Breast epithelium (tissue), 4 donors: ENCODE data around the gene ELMO3. TPM values are rescaled to one million over a fixed set of nuclear protein-coding genes. Genes with fewer than 3 reads are reported as not detected.

Experiments used
- DNase-seq, 2 donors: peaks; one replicate each; pipeline ENCODE4 v3.0.0-alpha.2; 2019; ENCODE audit warnings: low spot score in 2 of 2
- H3K27ac ChIP-seq, 2 donors: fragments of 200-600 bp; sonication (generic) in 1 of 2; one replicate each; pipeline ENCODE4 v1.5.1; 2016 to 2019; ENCODE audit warnings: mild to moderate bottlenecking in 1 of 2
- H3K27me3 ChIP-seq, 2 donors: fragments of 200-600 bp; sonication (generic) in 1 of 2; one replicate each; pipeline versions ENCODE4 v1.5.1 to v1.6.0; 2017 to 2019; ENCODE audit warnings: control low read depth in 1 of 2, mild to moderate bottlenecking in 1 of 2
- H3K36me3 ChIP-seq: fragments of 200-600 bp; one replicate; pipeline ENCODE4 v1.5.1; 2019
- H3K4me1 ChIP-seq, 2 donors: fragments of 200-600 bp; sonication (generic); one replicate each; pipeline ENCODE4 v1.5.1; 2016 to 2019; ENCODE audit warnings: control low read depth in 1 of 2
- H3K4me3 ChIP-seq, 3 donors: fragments of 200-600 bp; sonication (generic); 1 replicate in 2 of 3; 2 replicates in 1 of 3; pipeline ENCODE4 v1.5.1; 2016 to 2019; ENCODE audit warnings: mild to moderate bottlenecking in 3 of 3, moderate library complexity in 2 of 3
- H3K9me3 ChIP-seq, 2 donors: fragments of 200-600 bp; sonication (generic) in 1 of 2; one replicate each; pipeline ENCODE4 v1.5.1; 2016 to 2019; ENCODE audit warnings: control low read depth in 1 of 2
- CTCF ChIP-seq, 3 donors: fragments of 450-650 bp; IDR thresholded peaks; one replicate each; pipeline ENCODE4 v1.5.1; 2016 to 2017; ENCODE audit warnings: antibody characterized with exemption in 3 of 3, mild to moderate bottlenecking in 3 of 3, moderate library complexity in 3 of 3
- POLR2A ChIP-seq: fragments of 450-650 bp; IDR thresholded peaks from one replicate; pipeline ENCODE4 v1.6.1; 2016; ENCODE audit warnings: antibody characterized with exemption, mild to moderate bottlenecking, moderate library complexity
- POLR2AphosphoS5 ChIP-seq, 3 donors: sonication (generic); formaldehyde crosslinking; IDR thresholded peaks; one replicate each; pipeline ENCODE4 v1.6.1; 2017; ENCODE audit warnings: antibody characterized with exemption in 3 of 3
- intact Hi-C: fragments of 100-400 bp; cut with DNase I; formaldehyde crosslinking; loops from one replicate; pipeline ENCODE4 v1.15.1; 2023; ENCODE audit warnings: low total_unique reads
- total RNA-seq, 3 donors: library from RNA; depleted of rRNA; stranded (reverse); fragments of >200 nt; gene quantifications; one replicate each; pipeline ENCODE4 v1.1.0, GENCODE V29; 2016

The ELMO3 gene
- total RNA-seq, 3 donors from 2014 or later = 1.1 to 35.0 (median 19.7) TPM

GRCh38 chr16:67192781-67193361 is 6.1 kb upstream of the ELMO3 start:
- TF ChIP-seq CTCF (IDR thresholded peaks at IDR 0.05) = no peak
- TF ChIP-seq POLR2AphosphoS5 (IDR thresholded peaks at IDR 0.05) = no peak
- no peak for TF ChIP-seq POLR2A
- Histone ChIP-seq H3K36me3 (no peaks in the 10 kb centered on the region), H3K27ac (peak overlapping the region in 1 of 2 donors; percentile 69), H3K4me3 (peak overlapping the region; percentile 85 to 94 (median 93)), H3K27me3 (no peaks in the 10 kb centered on the region), H3K4me1 (peaks cover 5 to 17% of the 10 kb centered on the region in 2 donors), H3K9me3 (no peaks in the 10 kb centered on the region)
- DNase-seq = no peak
- intact Hi-C loops = no loop called here

DNA sequence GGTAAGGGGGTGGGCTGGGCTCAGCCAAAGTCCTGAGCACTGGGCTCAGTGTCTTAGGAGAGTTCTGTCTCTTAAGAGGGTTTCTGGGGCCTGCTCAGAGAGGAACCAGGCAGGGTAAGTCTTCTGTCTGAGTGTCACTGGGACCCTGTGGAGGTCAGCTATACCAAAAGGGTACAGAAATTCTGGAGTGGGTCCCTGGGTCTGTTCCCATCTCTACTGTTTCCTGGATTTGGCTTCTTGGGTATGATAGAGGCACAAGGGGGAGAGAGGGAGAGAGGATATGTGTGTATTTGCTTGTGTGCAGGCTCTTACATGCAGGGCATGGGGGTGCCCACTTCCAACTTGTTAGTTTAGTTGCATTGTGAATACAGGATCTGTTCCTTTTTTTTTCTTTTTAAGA is 5.4 kb upstream of the ELMO3 start:
- TF ChIP-seq CTCF (IDR thresholded peaks at IDR 0.05) = no peak
- TF ChIP-seq POLR2AphosphoS5 (IDR thresholded peaks at IDR 0.05) = no peak
- TF ChIP-seq POLR2A = no peak
- intact Hi-C loops = no loop called here
- H3K27ac ChIP-seq = no peak overlapping the region
- peaks cover 5 to 24% of the 10 kb centered on the region in 2 donors for H3K4me1 ChIP-seq
- H3K9me3 ChIP-seq = no peaks in the 10 kb centered on the region
- no peaks in the 10 kb centered on the region for H3K36me3 ChIP-seq
- DNase-seq = no peak
- H3K27me3 ChIP-seq = no peaks in the 10 kb centered on the region
- H3K4me3 ChIP-seq = peak overlapping the region; percentile 85 to 94 (median 93)

GRCh38 chr16:67194260-67194659 is 4.7 kb upstream of the ELMO3 start:
- Histone ChIP-seq H3K4me1 (peaks cover 5 to 26% of the 10 kb centered on the region in 2 donors), H3K27ac (no peak overlapping the region)

DNA sequence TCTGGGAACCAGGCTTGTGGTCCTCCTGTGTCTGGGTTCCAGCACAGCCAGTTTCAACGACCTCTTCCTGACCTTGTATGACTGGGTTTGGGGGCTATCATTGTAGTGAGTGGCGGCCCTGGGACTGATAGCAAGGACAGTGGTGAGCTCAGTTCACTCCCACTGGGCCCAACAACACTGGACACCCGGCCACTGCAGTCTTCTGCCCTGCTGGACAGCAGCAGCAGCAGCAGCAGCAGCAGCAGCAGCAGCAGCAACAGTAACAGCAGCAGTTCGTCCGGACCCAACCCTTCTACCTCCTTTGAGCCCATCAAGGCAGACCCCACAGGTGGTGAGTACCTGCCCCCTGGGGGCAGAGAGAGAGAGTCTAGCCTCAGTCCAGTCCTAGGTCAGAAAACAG is 3.3 kb upstream of the ELMO3 start:
- Histone ChIP-seq H3K4me3 (no peak overlapping the region), H3K27me3 (no peaks in the 10 kb centered on the region), H3K4me1 (peaks cover 5 to 26% of the 10 kb centered on the region in 2 donors), H3K27ac (no peak overlapping the region), H3K9me3 (no peaks in the 10 kb centered on the region), H3K36me3 (no peaks in the 10 kb centered on the region)
- intact Hi-C loops = no loop called here
- DNase-seq = no peak
- TF ChIP-seq POLR2AphosphoS5 (IDR thresholded peaks at IDR 0.05) = no peak
- TF ChIP-seq CTCF (IDR thresholded peaks at IDR 0.05) = no peak
- no peak for TF ChIP-seq POLR2A

More at GRCh38 chr16:67194260-67194659, 4.7 kb upstream of the ELMO3 start:
- DNase-seq = no peak
- no peak for TF ChIP-seq POLR2A
- TF ChIP-seq POLR2AphosphoS5 (IDR thresholded peaks at IDR 0.05) = no peak
- no peak for TF ChIP-seq CTCF (IDR thresholded peaks at IDR 0.05)
- Histone ChIP-seq H3K36me3 (no peaks in the 10 kb centered on the region), H3K9me3 (no peaks in the 10 kb centered on the region), H3K27me3 (no peaks in the 10 kb centered on the region), H3K4me3 (no peak overlapping the region)
- intact Hi-C loops = no loop called here

DNA sequence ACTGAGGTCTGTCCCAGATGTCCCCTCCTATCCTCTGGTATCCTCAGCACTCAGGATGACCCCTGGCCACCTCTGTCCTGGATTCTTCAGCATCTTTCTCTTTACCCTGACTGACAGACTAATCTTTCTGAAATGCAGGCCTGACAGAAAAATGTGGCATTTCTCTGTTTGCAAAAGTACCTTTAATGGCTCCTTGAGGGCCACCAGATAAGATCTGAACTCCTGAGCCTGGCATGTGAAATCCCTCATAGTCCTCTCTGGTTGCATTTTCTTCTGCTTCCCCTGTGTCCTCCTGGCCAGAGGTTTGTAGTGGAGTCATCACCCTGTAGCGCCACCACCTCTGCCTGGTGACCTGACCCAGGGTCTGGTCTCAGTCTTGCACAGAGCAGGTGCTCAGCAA is 2.0 kb upstream of the ELMO3 start:
- H3K4me3 ChIP-seq = no peak overlapping the region
- no peak for DNase-seq
- TF ChIP-seq POLR2AphosphoS5 (IDR thresholded peaks at IDR 0.05) (no peak), POLR2A (no peak), CTCF (IDR thresholded peaks at IDR 0.05) (no peak)
- H3K9me3 ChIP-seq = no peaks in the 10 kb centered on the region
- intact Hi-C loops = no loop called here
- no peak overlapping the region for H3K27ac ChIP-seq
- no peaks in the 10 kb centered on the region for H3K36me3 ChIP-seq
- no peaks in the 10 kb centered on the region for H3K27me3 ChIP-seq
- H3K4me1 ChIP-seq = peaks cover 5 to 26% of the 10 kb centered on the region in 2 donors
